Panc1 (cell line): ENCODE results near the gene LCA5L.

Experiments
- POLR2AphosphoS5 ChIP-seq: IDR thresholded peaks from 2 replicates; pipeline ENCODE4 v1.6.1; 2012; ENCODE audit warnings: mild to moderate bottlenecking, low read depth, low read length, moderate library complexity
- TF ChIP-seq, protein P1 (sequence below): fragments of 450-650 bp; IDR thresholded peaks from 2 replicates; pipeline ENCODE4 v1.5.1; 2017; ENCODE audit warnings: mild to moderate bottlenecking
- TF ChIP-seq, protein P2 (sequence below), 2 experiments: IDR thresholded peaks; 2 replicates each; pipeline ENCODE4 v1.6.1; 2011 to 2012; ENCODE audit warnings: low read depth in 2 of 2, control low read depth in 1 of 2, low read length in 1 of 2, mild to moderate bottlenecking in 1 of 2, moderate library complexity in 1 of 2; ENCODE audit not compliant: insufficient read depth in 1 of 2

DNA sequence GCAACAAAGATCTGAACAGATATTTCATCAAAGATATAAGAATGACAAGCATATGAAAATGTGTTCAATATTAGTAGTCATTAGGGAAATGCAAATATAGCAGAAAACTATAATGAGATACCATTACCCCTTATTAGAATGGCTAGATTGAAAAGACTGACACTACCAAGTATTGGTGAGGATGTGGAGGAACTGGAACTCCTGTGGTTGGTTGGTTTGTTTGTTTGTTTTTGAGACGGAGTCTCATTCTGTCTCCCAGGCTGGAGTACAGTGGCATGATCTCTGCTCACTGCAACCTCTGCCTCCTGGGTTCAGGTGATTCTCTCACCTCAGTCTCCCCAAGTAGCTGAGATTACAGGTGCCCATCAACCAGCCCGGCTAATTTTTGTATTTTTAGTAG, 77.8 kb downstream of the LCA5L start:
- TF ChIP-seq, protein P1, sequence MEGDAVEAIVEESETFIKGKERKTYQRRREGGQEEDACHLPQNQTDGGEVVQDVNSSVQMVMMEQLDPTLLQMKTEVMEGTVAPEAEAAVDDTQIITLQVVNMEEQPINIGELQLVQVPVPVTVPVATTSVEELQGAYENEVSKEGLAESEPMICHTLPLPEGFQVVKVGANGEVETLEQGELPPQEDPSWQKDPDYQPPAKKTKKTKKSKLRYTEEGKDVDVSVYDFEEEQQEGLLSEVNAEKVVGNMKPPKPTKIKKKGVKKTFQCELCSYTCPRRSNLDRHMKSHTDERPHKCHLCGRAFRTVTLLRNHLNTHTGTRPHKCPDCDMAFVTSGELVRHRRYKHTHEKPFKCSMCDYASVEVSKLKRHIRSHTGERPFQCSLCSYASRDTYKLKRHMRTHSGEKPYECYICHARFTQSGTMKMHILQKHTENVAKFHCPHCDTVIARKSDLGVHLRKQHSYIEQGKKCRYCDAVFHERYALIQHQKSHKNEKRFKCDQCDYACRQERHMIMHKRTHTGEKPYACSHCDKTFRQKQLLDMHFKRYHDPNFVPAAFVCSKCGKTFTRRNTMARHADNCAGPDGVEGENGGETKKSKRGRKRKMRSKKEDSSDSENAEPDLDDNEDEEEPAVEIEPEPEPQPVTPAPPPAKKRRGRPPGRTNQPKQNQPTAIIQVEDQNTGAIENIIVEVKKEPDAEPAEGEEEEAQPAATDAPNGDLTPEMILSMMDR = no peak
- no peak for TF ChIP-seq POLR2AphosphoS5
- TF ChIP-seq, protein P2, sequence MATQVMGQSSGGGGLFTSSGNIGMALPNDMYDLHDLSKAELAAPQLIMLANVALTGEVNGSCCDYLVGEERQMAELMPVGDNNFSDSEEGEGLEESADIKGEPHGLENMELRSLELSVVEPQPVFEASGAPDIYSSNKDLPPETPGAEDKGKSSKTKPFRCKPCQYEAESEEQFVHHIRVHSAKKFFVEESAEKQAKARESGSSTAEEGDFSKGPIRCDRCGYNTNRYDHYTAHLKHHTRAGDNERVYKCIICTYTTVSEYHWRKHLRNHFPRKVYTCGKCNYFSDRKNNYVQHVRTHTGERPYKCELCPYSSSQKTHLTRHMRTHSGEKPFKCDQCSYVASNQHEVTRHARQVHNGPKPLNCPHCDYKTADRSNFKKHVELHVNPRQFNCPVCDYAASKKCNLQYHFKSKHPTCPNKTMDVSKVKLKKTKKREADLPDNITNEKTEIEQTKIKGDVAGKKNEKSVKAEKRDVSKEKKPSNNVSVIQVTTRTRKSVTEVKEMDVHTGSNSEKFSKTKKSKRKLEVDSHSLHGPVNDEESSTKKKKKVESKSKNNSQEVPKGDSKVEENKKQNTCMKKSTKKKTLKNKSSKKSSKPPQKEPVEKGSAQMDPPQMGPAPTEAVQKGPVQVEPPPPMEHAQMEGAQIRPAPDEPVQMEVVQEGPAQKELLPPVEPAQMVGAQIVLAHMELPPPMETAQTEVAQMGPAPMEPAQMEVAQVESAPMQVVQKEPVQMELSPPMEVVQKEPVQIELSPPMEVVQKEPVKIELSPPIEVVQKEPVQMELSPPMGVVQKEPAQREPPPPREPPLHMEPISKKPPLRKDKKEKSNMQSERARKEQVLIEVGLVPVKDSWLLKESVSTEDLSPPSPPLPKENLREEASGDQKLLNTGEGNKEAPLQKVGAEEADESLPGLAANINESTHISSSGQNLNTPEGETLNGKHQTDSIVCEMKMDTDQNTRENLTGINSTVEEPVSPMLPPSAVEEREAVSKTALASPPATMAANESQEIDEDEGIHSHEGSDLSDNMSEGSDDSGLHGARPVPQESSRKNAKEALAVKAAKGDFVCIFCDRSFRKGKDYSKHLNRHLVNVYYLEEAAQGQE (IDR thresholded peaks at IDR 0.05; ENCODE audit: insufficient read depth in 1 of 2, low read depth in 2 of 2, low read length in 1 of 2) = no peak
